GM18867 (cell line): Measurements from ENCODE around the gene ZGLP1.

Experiments used
- ATAC-seq: cut with Tn5 transposase; IDR thresholded peaks from one replicate; pipeline ENCODE4 v1.9.1; 2021; ENCODE audit warnings: mild to moderate bottlenecking, moderate library complexity; ENCODE audit not compliant: unreplicated experiment

The ZGLP1 gene

GRCh38 chr19:10328558-10329429 is 19.2 kb upstream of the ZGLP1 start:
- no peak for ATAC-seq

GRCh38 chr19:10327793-10328192 is 18.2 kb upstream of the ZGLP1 start:
- ATAC-seq = no peak

GRCh38 chr19:10325732-10326131 is 16.1 kb upstream of the ZGLP1 start:
- no peak for ATAC-seq

- no peak for ATAC-seq
Measured at GRCh38 chr19:10321874-10322835, 12.5 kb upstream of the ZGLP1 start.

- no peak for ATAC-seq
Measured at GRCh38 chr19:10321417-10321797, 11.8 kb upstream of the ZGLP1 start.

GRCh38 chr19:10320602-10321416 is 11.2 kb upstream of the ZGLP1 start:
- ATAC-seq = no peak

- ATAC-seq = no peak
Measured at GRCh38 chr19:10318807-10319682, 9.4 kb upstream of the ZGLP1 start.

- ATAC-seq = no peak
Measured at GRCh38 chr19:10317857-10318462, 8.3 kb upstream of the ZGLP1 start.

- ATAC-seq = no peak
Measured at GRCh38 chr19:10317045-10317856, 7.6 kb upstream of the ZGLP1 start.

GRCh38 chr19:10316229-10317044 is 6.8 kb upstream of the ZGLP1 start:
- ATAC-seq = no peak

GRCh38 chr19:10315335-10316214 is 6.0 kb upstream of the ZGLP1 start, which contains the start of gene FDX2:
Gene FDX2 (minus strand): TSS chr19:10316015. CDS start chr19:10315996, 19 bp downstream.
- peak; percentile 54 for ATAC-seq

GRCh38 chr19:10306327-10306726 is 3.3 kb downstream of the ZGLP1 start:
- ATAC-seq = no peak

GRCh38 chr19:10305139-10305806 is 4.3 kb downstream of the ZGLP1 start:
- ATAC-seq = no peak

GRCh38 chr19:10299545-10300458 is 9.8 kb downstream of the ZGLP1 start:
- no peak for ATAC-seq
